Measurements from ENCODE around the gene CKS1B. TPM values are rescaled to one million over a fixed set of nuclear protein-coding genes. Genes with fewer than 3 reads are reported as not detected.
A peak's percentile ranks its signal among the peaks of the same experiment; 100 is the strongest.

The CKS1B gene
- total and polyA plus RNA-seq, 9 of the 15 experiments (the other 6 are each of a cell fraction or from before 2014, with no cell fraction given) = 215 to 1,103 (median 460) TPM

DNA sequence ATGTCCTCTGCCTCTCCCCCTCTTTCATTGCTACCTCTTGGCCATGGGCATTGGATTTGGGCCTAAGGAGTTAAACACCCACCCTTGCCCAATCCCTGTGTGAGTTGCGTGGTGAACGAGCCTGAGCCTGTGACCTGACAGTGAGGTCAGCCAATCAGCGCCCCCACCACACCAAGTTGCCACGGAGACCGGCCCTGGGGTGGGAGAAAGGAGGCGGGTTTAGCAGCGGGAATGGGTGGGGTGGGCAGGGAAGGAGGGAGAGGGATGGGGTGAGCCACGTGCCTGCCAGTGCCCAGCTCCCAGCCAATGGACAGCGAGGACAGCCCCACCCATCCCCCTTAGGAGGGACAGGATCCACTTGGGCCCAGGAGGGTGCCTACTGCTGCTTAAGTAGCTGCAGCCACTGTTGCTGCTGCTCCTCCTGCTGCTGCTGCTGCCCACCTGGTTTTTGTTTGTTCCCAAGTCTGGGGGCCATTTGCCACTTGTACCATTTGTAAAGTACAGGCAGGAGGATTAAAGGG lies 37.6 kb downstream of the CKS1B start (continued):
- TF ChIP-seq, protein P1, sequence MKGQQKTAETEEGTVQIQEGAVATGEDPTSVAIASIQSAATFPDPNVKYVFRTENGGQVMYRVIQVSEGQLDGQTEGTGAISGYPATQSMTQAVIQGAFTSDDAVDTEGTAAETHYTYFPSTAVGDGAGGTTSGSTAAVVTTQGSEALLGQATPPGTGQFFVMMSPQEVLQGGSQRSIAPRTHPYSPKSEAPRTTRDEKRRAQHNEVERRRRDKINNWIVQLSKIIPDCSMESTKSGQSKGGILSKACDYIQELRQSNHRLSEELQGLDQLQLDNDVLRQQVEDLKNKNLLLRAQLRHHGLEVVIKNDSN (CRISPR knock-in tag; IDR thresholded peaks at IDR 0.05) = peak; percentile 53
- TF ChIP-seq, protein P2, sequence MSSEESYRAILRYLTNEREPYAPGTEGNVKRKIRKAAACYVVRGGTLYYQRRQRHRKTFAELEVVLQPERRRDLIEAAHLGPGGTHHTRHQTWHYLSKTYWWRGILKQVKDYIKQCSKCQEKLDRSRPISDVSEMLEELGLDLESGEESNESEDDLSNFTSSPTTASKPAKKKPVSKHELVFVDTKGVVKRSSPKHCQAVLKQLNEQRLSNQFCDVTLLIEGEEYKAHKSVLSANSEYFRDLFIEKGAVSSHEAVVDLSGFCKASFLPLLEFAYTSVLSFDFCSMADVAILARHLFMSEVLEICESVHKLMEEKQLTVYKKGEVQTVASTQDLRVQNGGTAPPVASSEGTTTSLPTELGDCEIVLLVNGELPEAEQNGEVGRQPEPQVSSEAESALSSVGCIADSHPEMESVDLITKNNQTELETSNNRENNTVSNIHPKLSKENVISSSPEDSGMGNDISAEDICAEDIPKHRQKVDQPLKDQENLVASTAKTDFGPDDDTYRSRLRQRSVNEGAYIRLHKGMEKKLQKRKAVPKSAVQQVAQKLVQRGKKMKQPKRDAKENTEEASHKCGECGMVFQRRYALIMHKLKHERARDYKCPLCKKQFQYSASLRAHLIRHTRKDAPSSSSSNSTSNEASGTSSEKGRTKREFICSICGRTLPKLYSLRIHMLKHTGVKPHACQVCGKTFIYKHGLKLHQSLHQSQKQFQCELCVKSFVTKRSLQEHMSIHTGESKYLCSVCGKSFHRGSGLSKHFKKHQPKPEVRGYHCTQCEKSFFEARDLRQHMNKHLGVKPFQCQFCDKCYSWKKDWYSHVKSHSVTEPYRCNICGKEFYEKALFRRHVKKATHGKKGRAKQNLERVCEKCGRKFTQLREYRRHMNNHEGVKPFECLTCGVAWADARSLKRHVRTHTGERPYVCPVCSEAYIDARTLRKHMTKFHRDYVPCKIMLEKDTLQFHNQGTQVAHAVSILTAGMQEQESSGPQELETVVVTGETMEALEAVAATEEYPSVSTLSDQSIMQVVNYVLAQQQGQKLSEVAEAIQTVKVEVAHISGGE (CRISPR knock-in tag; IDR thresholded peaks at IDR 0.05) = no peak
- TF ChIP-seq, protein P3, sequence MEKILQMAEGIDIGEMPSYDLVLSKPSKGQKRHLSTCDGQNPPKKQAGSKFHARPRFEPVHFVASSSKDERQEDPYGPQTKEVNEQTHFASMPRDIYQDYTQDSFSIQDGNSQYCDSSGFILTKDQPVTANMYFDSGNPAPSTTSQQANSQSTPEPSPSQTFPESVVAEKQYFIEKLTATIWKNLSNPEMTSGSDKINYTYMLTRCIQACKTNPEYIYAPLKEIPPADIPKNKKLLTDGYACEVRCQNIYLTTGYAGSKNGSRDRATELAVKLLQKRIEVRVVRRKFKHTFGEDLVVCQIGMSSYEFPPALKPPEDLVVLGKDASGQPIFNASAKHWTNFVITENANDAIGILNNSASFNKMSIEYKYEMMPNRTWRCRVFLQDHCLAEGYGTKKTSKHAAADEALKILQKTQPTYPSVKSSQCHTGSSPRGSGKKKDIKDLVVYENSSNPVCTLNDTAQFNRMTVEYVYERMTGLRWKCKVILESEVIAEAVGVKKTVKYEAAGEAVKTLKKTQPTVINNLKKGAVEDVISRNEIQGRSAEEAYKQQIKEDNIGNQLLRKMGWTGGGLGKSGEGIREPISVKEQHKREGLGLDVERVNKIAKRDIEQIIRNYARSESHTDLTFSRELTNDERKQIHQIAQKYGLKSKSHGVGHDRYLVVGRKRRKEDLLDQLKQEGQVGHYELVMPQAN (IDR thresholded peaks at IDR 0.05; ENCODE audit: borderline replicate concordance) = no peak
- TF ChIP-seq ZNF668 (CRISPR knock-in tag; IDR thresholded peaks at IDR 0.05) (no peak), CBFA2T3 (IDR thresholded peaks at IDR 0.05) (no peak), ZNF766 (CRISPR knock-in tag; conservative IDR thresholded peaks at IDR 0.05) (no peak; the same call in 1 of the 2 replicates), BMI1 (IDR thresholded peaks at IDR 0.05; ENCODE audit: low read length) (no peak), ELF2 (CRISPR knock-in tag; IDR thresholded peaks at IDR 0.05) (no peak), ZNF347 (CRISPR knock-in tag; IDR thresholded peaks at IDR 0.05; ENCODE audit: low read depth) (no peak), ZKSCAN1 (IDR thresholded peaks at IDR 0.05; ENCODE audit: low read depth, low read length) (no peak)
- TF ChIP-seq, protein P4, sequence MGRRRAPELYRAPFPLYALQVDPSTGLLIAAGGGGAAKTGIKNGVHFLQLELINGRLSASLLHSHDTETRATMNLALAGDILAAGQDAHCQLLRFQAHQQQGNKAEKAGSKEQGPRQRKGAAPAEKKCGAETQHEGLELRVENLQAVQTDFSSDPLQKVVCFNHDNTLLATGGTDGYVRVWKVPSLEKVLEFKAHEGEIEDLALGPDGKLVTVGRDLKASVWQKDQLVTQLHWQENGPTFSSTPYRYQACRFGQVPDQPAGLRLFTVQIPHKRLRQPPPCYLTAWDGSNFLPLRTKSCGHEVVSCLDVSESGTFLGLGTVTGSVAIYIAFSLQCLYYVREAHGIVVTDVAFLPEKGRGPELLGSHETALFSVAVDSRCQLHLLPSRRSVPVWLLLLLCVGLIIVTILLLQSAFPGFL (CRISPR knock-in tag; IDR thresholded peaks at IDR 0.05) = no peak
- TF ChIP-seq, protein P5, sequence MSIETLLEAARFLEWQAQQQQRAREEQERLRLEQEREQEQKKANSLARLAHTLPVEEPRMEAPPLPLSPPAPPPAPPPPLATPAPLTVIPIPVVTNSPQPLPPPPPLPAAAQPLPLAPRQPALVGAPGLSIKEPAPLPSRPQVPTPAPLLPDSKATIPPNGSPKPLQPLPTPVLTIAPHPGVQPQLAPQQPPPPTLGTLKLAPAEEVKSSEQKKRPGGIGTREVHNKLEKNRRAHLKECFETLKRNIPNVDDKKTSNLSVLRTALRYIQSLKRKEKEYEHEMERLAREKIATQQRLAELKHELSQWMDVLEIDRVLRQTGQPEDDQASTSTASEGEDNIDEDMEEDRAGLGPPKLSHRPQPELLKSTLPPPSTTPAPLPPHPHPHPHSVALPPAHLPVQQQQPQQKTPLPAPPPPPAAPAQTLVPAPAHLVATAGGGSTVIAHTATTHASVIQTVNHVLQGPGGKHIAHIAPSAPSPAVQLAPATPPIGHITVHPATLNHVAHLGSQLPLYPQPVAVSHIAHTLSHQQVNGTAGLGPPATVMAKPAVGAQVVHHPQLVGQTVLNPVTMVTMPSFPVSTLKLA (conservative IDR thresholded peaks at IDR 0.05) = peak; percentile 44 to 52; a peak in 2 of 4 replicates
- TF ChIP-seq, protein P6, sequence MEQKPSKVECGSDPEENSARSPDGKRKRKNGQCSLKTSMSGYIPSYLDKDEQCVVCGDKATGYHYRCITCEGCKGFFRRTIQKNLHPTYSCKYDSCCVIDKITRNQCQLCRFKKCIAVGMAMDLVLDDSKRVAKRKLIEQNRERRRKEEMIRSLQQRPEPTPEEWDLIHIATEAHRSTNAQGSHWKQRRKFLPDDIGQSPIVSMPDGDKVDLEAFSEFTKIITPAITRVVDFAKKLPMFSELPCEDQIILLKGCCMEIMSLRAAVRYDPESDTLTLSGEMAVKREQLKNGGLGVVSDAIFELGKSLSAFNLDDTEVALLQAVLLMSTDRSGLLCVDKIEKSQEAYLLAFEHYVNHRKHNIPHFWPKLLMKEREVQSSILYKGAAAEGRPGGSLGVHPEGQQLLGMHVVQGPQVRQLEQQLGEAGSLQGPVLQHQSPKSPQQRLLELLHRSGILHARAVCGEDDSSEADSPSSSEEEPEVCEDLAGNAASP (IDR thresholded peaks at IDR 0.05) = no peak
- TF ChIP-seq, protein P7, sequence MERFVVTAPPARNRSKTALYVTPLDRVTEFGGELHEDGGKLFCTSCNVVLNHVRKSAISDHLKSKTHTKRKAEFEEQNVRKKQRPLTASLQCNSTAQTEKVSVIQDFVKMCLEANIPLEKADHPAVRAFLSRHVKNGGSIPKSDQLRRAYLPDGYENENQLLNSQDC (CRISPR knock-in tag; IDR thresholded peaks at IDR 0.05) = no peak
- TF ChIP-seq, protein P8, sequence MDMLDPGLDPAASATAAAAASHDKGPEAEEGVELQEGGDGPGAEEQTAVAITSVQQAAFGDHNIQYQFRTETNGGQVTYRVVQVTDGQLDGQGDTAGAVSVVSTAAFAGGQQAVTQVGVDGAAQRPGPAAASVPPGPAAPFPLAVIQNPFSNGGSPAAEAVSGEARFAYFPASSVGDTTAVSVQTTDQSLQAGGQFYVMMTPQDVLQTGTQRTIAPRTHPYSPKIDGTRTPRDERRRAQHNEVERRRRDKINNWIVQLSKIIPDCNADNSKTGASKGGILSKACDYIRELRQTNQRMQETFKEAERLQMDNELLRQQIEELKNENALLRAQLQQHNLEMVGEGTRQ (CRISPR knock-in tag; IDR thresholded peaks at IDR 0.05) = peak; percentile 48
